ENCODE data around the gene ZHX3.

DNA sequence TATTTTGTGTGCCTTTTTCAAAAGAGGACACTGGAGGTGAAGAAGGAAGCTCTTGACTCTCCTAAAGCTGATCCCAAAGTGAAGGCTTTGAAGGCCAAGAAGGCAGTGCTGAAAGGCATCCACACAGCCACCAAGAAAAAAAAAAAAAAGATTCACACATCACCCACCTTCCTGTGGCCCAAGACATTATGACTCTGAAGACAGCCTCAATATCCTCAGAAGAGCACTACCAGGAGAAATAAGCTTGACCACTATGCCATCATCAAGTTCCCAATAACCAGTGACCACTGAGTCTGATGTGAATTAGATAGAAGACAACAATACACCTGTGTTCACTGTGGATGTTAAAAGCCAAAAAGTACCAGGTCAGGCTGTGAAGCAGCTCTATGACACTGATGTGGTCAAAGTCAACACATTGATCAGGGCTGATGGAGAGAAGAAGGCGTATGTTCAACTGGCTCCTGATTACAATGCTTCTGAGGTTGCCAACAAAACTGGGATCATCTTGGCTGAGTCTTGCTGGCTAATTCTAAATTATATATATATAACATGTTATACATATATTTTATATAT lies 120.8 kb downstream of the ZHX3 start:
- TF ChIP-seq ZNF121 (CRISPR knock-in tag; conservative IDR thresholded peaks at IDR 0.05) = no peak
- no peak for TF ChIP-seq ATF1 (CRISPR knock-in tag; IDR thresholded peaks at IDR 0.05)
- no peak for TF ChIP-seq ATF1 (tag; IDR thresholded peaks at IDR 0.05)
- no peak for TF ChIP-seq EP300 (IDR thresholded peaks at IDR 0.05; ENCODE audit: low read length)
- no peak for TF ChIP-seq POLR2A (conservative IDR thresholded peaks at IDR 0.05)
- TF ChIP-seq MCM7 (IDR thresholded peaks at IDR 0.05) = no peak
- no peak for TF ChIP-seq RBBP5 (IDR thresholded peaks at IDR 0.05; ENCODE audit: borderline replicate concordance, insufficient read depth, low read length, poor library complexity, severe bottlenecking)
- no peak for TF ChIP-seq CC2D1A (IDR thresholded peaks at IDR 0.05)
- no peak for TF ChIP-seq NCOA2 (IDR thresholded peaks at IDR 0.05; ENCODE audit: partially characterized antibody in 2 of 2)
- TF ChIP-seq SMARCB1 (IDR thresholded peaks at IDR 0.05; ENCODE audit: insufficient read length, low read depth) = no peak
